22Rv1 (cell line): ENCODE results near the gene ENTPD7.

Experiments
- H3K27ac ChIP-seq: fragments of 450-650 bp; 2 replicates; pipeline ENCODE4 v1.5.1; 2017
- CTCF ChIP-seq: fragments of 450-650 bp; IDR thresholded peaks from 2 replicates; pipeline ENCODE4 v1.5.1; 2017; ENCODE audit warnings: mild to moderate bottlenecking
- ZFX ChIP-seq: fragments of 450-650 bp; IDR thresholded peaks from 2 replicates; pipeline ENCODE4 v1.6.1; 2017; ENCODE audit warnings: antibody characterized with exemption, borderline replicate concordance

Gene ENTPD7

GRCh38 chr10:99689461-99689860 lies 30.2 kb downstream of the ENTPD7 start:
- no peak overlapping the region for H3K27ac ChIP-seq
- TF ChIP-seq ZFX (no peak), CTCF (no peak)

GRCh38 chr10:99693933-99694583 lies 34.7 kb downstream of the ENTPD7 start:
- no peak overlapping the region for H3K27ac ChIP-seq
- no peak for TF ChIP-seq ZFX
- TF ChIP-seq CTCF = no peak

- H3K27ac ChIP-seq = no peak overlapping the region
- no peak for TF ChIP-seq CTCF
- no peak for TF ChIP-seq ZFX
Observed at GRCh38 chr10:99695761-99696160, 36.5 kb downstream of the ENTPD7 start.

GRCh38 chr10:99698504-99699080 lies 39.3 kb downstream of the ENTPD7 start:
- no peak for TF ChIP-seq CTCF
- TF ChIP-seq ZFX = no peak

GRCh38 chr10:99700649-99701048 lies 41.3 kb downstream of the ENTPD7 start:
- no peak overlapping the region for H3K27ac ChIP-seq
- TF ChIP-seq ZFX (no peak), CTCF (no peak)

More at GRCh38 chr10:99698504-99699080, 39.3 kb downstream of the ENTPD7 start:
- no peak overlapping the region for H3K27ac ChIP-seq

GRCh38 chr10:99708428-99709012 lies 49.2 kb downstream of the ENTPD7 start:
- TF ChIP-seq CTCF (no peak), ZFX (no peak)
- no peak overlapping the region for H3K27ac ChIP-seq
